GM12878 (cell line): ENCODE data around the gene TEX55. TPM values are rescaled to one million over a fixed set of nuclear protein-coding genes. Genes with fewer than 3 reads are reported as not detected.

ENCODE experiments used
- ATAC-seq: fragments of 200-7000 bp; cut with Tn5 transposase; 3 replicates; pipeline ENCODE4 v1.9.1; 2020; ENCODE audit warnings: mild to moderate bottlenecking, moderate library complexity
- BruUV-seq: library from RNA; stranded (reverse); fragments of 400-500 nt; replicated peaks from 2 replicates; lab custom pipeline; 2021; lab: Mats Ljungman, UMichigan
- CTCF ChIA-PET: fragments of 300-600 bp; sonication (Branson Sonifier 250); formaldehyde crosslinking; extraction: SDS; loops from one replicate; lab custom pipeline; 2021; ENCODE audit warnings: inconsistent platforms; lab: Yijun Ruan, JAX
- POLR2A ChIA-PET: fragments of 350-600 bp; formaldehyde crosslinking; extraction: SDS; loops from one replicate; lab custom pipeline; 2021; ENCODE audit warnings: inconsistent platforms; lab: Charles Lee
- RAD21 ChIA-PET: fragments of 300-600 bp; sonication (Branson Sonifier 250); formaldehyde crosslinking; loops from one replicate; lab custom pipeline; 2023; ENCODE audit warnings: antibody characterized with exemption; ENCODE audit not compliant: unreplicated experiment; lab: Charles Lee
- SMC1A ChIA-PET: fragments of 300-600 bp; sonication (Branson Sonifier 250); formaldehyde crosslinking; loops from one replicate; lab custom pipeline; 2023; ENCODE audit not compliant: unreplicated experiment, uncharacterized antibody; lab: Charles Lee
- DNase-seq: peaks from one replicate; pipeline ENCODE4 v3.0.0-alpha.2; 2011; ENCODE audit warnings: low read depth, low spot score
- FAIRE-seq: peaks from 3 replicates; lab custom pipeline; 2011; peaks lifted over from hg19 to GRCh38; lab: Jason Lieb, UNC
- H2AFZ ChIP-seq: 2 replicates; pipeline ENCODE4 v1.6.0; 2011; ENCODE audit warnings: low read depth, low read length, control low read depth; ENCODE audit not compliant: control insufficient read depth
- H3K27ac ChIP-seq: 2 replicates; pipeline ENCODE4 v1.5.1; 2011; ENCODE audit warnings: control low read depth; ENCODE audit not compliant: control insufficient read depth, insufficient read depth
- H3K27me3 ChIP-seq, 2 experiments: replicated peaks in 1 of 2; 2 replicates each; pipeline versions ENCODE4 v1.6.0 to v1.6.1; 2011; ENCODE audit warnings: low read length in 1 of 2; ENCODE audit not compliant: control insufficient read depth in 2 of 2, insufficient read depth in 2 of 2
- H3K36me3 ChIP-seq, 2 experiments: 2 replicates each; pipeline ENCODE4 v1.5.1; 2011; ENCODE audit warnings: low read length in 1 of 2; ENCODE audit not compliant: control insufficient read depth in 2 of 2, insufficient read depth in 2 of 2
- H3K4me1 ChIP-seq: 2 replicates; pipeline ENCODE4 v1.6.1; 2011; ENCODE audit warnings: mild to moderate bottlenecking, low read length, moderate library complexity, mixed read lengths; ENCODE audit not compliant: control insufficient read depth, insufficient read depth
- H3K4me2 ChIP-seq: 2 replicates; pipeline ENCODE4 v1.6.0; 2011; ENCODE audit warnings: control low read depth; ENCODE audit not compliant: control insufficient read depth, insufficient read depth
- H3K4me3 ChIP-seq: fragments of 200-600 bp; sonication (generic); 2 replicates; pipeline ENCODE4 v1.5.1; 2016
- H3K79me2 ChIP-seq: 2 replicates; pipeline ENCODE4 v1.6.0; 2011; ENCODE audit warnings: low read length; ENCODE audit not compliant: control insufficient read depth, insufficient read depth
- H3K9ac ChIP-seq: 2 replicates; pipeline ENCODE4 v1.8.0; 2011; ENCODE audit warnings: low read length, control low read depth, mixed read lengths; ENCODE audit not compliant: control insufficient read depth, insufficient read depth
- H3K9me3 ChIP-seq: replicated peaks from 3 replicates; pipeline ENCODE4 v1.5.1; 2011; ENCODE audit warnings: mild to moderate bottlenecking, low read length; ENCODE audit not compliant: control insufficient read depth, insufficient read depth
- H4K20me1 ChIP-seq: 2 replicates; pipeline ENCODE4 v1.6.0; 2011; ENCODE audit not compliant: control insufficient read depth, insufficient read depth
- ASH2L ChIP-seq: fragments of 300-600, 200-600 bp; sonication (generic); IDR thresholded peaks from 2 replicates; pipeline ENCODE4 v1.6.1; 2017; ENCODE audit warnings: low read depth, mild to moderate bottlenecking, borderline replicate concordance
- HDAC2 ChIP-seq: fragments of 200-600 bp; sonication (generic); IDR thresholded peaks from 2 replicates; pipeline ENCODE4 v1.6.1; 2017
- JUNB ChIP-seq: IDR thresholded peaks from 2 replicates; pipeline ENCODE4 v1.6.1; 2016; ENCODE audit warnings: antibody characterized with exemption, mild to moderate bottlenecking
- RFX5 ChIP-seq: IDR thresholded peaks from 2 replicates; pipeline ENCODE4 v1.6.1; 2011; ENCODE audit warnings: low read depth, low read length, improper control_type of control experiment
- STAT3 ChIP-seq: IDR thresholded peaks from 2 replicates; pipeline ENCODE4 v1.6.1; 2011; ENCODE audit warnings: low read depth, low read length, improper control_type of control experiment
- ZNF24 ChIP-seq: fragments of 450-650 bp; IDR thresholded peaks from 2 replicates; pipeline ENCODE4 v1.6.1; 2017; ENCODE audit warnings: antibody characterized with exemption, mild to moderate bottlenecking
- in situ Hi-C: fragments of 300-500 bp; cut with MboI; formaldehyde crosslinking; loops from 9 replicates; pipeline ENCODE4 v1.14.3; 2018; ENCODE audit warnings: mixed read lengths
- intact Hi-C: fragments of 100-400 bp; cut with micrococcal nuclease; formaldehyde crosslinking; loops from one replicate; pipeline ENCODE4 v1.14.2; 2022; ENCODE audit not compliant: unreplicated experiment
- polyA plus RNA-seq, 11 experiments: library from polyadenylated mRNA; depleted of rRNA in 4 of 11; unstranded in 6 of 11; stranded (reverse) in 5 of 11; fragments of >200 nt; fragmentation: Nextera tagmentation in 4 of 11; fragmentation: Illumina TruSeq in 1 of 11; extraction: Ambion mirVana in 4 of 11; extraction: Trizol in 1 of 11; gene quantifications; 1 replicate in 1 of 11; 2 replicates in 10 of 11; pipeline versions ENCODE4 v1.2.1 to v1.2.3, GENCODE V29; 2011 to 2016; ENCODE audit warnings: inconsistent platforms in 2 of 11, missing spikeins in 2 of 11, low read depth in 1 of 11
- total RNA-seq, 4 experiments: library from RNA; depleted of rRNA in 3 of 4; stranded (reverse); fragments of >200 nt in 3 of 4; fragmentation: Illumina TruSeq in 1 of 4; extraction: Trizol in 1 of 4; gene quantifications; 2 replicates each; pipeline versions ENCODE4 v1.2.1 to v1.2.3, GENCODE V29; 2013 to 2021
- TF ChIP-seq, protein P1 (sequence below): fragments of 450-650 bp; IDR thresholded peaks from 2 replicates; pipeline ENCODE4 v1.6.1; 2017; ENCODE audit warnings: antibody characterized with exemption, mild to moderate bottlenecking, moderate library complexity
- TF ChIP-seq, protein P2 (sequence below): fragments of 450-650 bp; IDR thresholded peaks from 2 replicates; pipeline ENCODE4 v1.6.1; 2017; ENCODE audit warnings: mild to moderate bottlenecking, moderate library complexity
- TF ChIP-seq, protein P3 (sequence below): fragments of 450-650 bp; IDR thresholded peaks from 2 replicates; pipeline ENCODE4 v1.6.1; 2016; ENCODE audit warnings: mild to moderate bottlenecking
- TF ChIP-seq, protein P4 (sequence below): fragments of 450-650 bp; IDR thresholded peaks from 2 replicates; pipeline ENCODE4 v1.6.1; 2017; ENCODE audit warnings: borderline replicate concordance

The TEX55 gene
- total and polyA plus RNA-seq, 10 of the 15 experiments (the other 5 are each of a cell fraction or from before 2014, with no cell fraction given): not detected

DNA sequence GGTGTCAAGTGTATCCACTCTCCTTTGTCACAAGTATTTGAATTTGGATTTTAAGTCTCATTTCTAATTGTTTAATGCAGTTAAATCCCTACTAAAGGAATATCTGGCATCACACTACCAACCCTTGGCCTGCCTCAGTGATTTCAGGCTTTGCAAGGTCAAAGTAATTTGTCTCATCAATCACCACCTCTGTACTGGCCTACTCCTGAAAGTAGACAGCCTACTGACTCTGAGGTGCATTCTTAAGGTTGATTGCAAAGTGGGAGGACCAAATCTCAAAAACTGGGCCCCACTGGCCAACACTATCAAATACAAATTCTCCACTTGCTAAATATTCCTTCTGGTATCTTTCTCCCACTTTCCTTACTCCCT is 851 bp upstream of the TEX55 start:
- ChIA-PET RAD21 (interaction anchor here (4.5 kb wide), 1 partner anchor 96 kb away, joined by 36 read pairs; the partner anchor contains the start of gene B4GALT4), POLR2A (no interaction called here), SMC1A (interaction anchor here (1.1 to 2.5 kb wide), 3 partner anchors 96 to 536 kb away, joined by 3 to 13 read pairs (median 3); partner anchors contain the start of gene B4GALT4), CTCF (interaction anchor here (0.7 to 4.5 kb wide), 5 partner anchors 9 to 536 kb away, joined by 4 to 44 read pairs (median 5); partner anchors contain the start of gene B4GALT4)
- in situ Hi-C loops (loop anchor here (10.0 kb wide), 1 partner anchor 540 kb away; no protein-coding TSS in a partner anchor), intact Hi-C loops (loop anchor here (1.0 to 5.0 kb wide), 3 partner anchors 96 to 536 kb away; no protein-coding TSS in a partner anchor)
- no peak for FAIRE-seq
- Histone ChIP-seq H3K4me1 (no peaks in the 10 kb centered on the region), H3K27me3 (no peaks in the 10 kb centered on the region), H3K9me3 (no peaks in the 10 kb centered on the region), H3K27ac (no peak overlapping the region), H2AFZ (no peak overlapping the region), H3K79me2 (no peaks in the 10 kb centered on the region), H3K36me3 (no peaks in the 10 kb centered on the region), H3K4me2 (no peak overlapping the region), H3K4me3 (no peak overlapping the region), H3K9ac (no peak overlapping the region), H4K20me1 (no peaks in the 10 kb centered on the region)
- no peak for TF ChIP-seq JUNB
- TF ChIP-seq, protein P1, sequence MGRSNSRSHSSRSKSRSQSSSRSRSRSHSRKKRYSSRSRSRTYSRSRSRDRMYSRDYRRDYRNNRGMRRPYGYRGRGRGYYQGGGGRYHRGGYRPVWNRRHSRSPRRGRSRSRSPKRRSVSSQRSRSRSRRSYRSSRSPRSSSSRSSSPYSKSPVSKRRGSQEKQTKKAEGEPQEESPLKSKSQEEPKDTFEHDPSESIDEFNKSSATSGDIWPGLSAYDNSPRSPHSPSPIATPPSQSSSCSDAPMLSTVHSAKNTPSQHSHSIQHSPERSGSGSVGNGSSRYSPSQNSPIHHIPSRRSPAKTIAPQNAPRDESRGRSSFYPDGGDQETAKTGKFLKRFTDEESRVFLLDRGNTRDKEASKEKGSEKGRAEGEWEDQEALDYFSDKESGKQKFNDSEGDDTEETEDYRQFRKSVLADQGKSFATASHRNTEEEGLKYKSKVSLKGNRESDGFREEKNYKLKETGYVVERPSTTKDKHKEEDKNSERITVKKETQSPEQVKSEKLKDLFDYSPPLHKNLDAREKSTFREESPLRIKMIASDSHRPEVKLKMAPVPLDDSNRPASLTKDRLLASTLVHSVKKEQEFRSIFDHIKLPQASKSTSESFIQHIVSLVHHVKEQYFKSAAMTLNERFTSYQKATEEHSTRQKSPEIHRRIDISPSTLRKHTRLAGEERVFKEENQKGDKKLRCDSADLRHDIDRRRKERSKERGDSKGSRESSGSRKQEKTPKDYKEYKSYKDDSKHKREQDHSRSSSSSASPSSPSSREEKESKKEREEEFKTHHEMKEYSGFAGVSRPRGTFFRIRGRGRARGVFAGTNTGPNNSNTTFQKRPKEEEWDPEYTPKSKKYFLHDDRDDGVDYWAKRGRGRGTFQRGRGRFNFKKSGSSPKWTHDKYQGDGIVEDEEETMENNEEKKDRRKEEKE: no peak
- TF ChIP-seq RFX5: no peak
- no peak for TF ChIP-seq ASH2L
- TF ChIP-seq ZNF24: no peak
- no peak for TF ChIP-seq STAT3
- TF ChIP-seq HDAC2: no peak
- TF ChIP-seq, protein P2, sequence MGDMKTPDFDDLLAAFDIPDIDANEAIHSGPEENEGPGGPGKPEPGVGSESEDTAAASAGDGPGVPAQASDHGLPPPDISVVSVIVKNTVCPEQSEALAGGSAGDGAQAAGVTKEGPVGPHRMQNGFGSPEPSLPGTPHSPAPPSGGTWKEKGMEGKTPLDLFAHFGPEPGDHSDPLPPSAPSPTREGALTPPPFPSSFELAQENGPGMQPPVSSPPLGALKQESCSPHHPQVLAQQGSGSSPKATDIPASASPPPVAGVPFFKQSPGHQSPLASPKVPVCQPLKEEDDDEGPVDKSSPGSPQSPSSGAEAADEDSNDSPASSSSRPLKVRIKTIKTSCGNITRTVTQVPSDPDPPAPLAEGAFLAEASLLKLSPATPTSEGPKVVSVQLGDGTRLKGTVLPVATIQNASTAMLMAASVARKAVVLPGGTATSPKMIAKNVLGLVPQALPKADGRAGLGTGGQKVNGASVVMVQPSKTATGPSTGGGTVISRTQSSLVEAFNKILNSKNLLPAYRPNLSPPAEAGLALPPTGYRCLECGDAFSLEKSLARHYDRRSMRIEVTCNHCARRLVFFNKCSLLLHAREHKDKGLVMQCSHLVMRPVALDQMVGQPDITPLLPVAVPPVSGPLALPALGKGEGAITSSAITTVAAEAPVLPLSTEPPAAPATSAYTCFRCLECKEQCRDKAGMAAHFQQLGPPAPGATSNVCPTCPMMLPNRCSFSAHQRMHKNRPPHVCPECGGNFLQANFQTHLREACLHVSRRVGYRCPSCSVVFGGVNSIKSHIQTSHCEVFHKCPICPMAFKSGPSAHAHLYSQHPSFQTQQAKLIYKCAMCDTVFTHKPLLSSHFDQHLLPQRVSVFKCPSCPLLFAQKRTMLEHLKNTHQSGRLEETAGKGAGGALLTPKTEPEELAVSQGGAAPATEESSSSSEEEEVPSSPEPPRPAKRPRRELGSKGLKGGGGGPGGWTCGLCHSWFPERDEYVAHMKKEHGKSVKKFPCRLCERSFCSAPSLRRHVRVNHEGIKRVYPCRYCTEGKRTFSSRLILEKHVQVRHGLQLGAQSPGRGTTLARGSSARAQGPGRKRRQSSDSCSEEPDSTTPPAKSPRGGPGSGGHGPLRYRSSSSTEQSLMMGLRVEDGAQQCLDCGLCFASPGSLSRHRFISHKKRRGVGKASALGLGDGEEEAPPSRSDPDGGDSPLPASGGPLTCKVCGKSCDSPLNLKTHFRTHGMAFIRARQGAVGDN: no peak
- TF ChIP-seq, protein P3, sequence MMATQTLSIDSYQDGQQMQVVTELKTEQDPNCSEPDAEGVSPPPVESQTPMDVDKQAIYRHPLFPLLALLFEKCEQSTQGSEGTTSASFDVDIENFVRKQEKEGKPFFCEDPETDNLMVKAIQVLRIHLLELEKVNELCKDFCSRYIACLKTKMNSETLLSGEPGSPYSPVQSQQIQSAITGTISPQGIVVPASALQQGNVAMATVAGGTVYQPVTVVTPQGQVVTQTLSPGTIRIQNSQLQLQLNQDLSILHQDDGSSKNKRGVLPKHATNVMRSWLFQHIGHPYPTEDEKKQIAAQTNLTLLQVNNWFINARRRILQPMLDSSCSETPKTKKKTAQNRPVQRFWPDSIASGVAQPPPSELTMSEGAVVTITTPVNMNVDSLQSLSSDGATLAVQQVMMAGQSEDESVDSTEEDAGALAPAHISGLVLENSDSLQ: no peak
- TF ChIP-seq, protein P4, sequence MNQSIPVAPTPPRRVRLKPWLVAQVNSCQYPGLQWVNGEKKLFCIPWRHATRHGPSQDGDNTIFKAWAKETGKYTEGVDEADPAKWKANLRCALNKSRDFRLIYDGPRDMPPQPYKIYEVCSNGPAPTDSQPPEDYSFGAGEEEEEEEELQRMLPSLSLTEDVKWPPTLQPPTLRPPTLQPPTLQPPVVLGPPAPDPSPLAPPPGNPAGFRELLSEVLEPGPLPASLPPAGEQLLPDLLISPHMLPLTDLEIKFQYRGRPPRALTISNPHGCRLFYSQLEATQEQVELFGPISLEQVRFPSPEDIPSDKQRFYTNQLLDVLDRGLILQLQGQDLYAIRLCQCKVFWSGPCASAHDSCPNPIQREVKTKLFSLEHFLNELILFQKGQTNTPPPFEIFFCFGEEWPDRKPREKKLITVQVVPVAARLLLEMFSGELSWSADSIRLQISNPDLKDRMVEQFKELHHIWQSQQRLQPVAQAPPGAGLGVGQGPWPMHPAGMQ: no peak
- DNase-seq: no peak
- no TSS peak for BruUV-seq
- ATAC-seq: peak; percentile 59
